Measurements from ENCODE around the gene BTBD17.

DNA sequence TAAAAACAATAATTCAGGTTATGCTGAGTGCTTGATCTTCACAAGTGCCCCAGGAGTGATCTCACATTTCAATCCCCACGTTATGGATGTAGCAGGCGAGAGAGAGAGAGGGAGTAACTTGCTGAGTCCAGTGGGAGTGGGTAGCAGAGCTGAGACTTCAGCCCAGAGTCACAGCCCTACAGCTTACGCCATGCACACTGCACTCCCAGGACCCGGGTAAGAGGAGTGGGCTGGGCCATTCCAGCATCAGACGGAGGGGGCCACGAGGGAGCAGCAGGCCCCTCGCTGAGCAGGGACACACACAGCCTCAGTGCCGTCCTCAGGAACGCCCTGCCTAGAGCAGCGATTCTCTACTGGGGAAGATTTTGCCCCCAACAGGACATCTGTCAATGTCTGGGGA, 45.4 kb downstream of the BTBD17 start:
- TF ChIP-seq, protein P1, sequence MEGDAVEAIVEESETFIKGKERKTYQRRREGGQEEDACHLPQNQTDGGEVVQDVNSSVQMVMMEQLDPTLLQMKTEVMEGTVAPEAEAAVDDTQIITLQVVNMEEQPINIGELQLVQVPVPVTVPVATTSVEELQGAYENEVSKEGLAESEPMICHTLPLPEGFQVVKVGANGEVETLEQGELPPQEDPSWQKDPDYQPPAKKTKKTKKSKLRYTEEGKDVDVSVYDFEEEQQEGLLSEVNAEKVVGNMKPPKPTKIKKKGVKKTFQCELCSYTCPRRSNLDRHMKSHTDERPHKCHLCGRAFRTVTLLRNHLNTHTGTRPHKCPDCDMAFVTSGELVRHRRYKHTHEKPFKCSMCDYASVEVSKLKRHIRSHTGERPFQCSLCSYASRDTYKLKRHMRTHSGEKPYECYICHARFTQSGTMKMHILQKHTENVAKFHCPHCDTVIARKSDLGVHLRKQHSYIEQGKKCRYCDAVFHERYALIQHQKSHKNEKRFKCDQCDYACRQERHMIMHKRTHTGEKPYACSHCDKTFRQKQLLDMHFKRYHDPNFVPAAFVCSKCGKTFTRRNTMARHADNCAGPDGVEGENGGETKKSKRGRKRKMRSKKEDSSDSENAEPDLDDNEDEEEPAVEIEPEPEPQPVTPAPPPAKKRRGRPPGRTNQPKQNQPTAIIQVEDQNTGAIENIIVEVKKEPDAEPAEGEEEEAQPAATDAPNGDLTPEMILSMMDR (IDR thresholded peaks at IDR 0.05; ENCODE audit: insufficient read depth, low read depth, low read length) = no peak
- no peak for TF ChIP-seq EZH2 (IDR thresholded peaks at IDR 0.05; ENCODE audit: insufficient read depth, low read length)
